Activated T-helper 1 cell treated with Interleukin-2 at 50 U/mL for 16 hours (primary cell): ENCODE results near the gene SLC12A6.
"Not testable (repeated sequence)": the region's sequence is repeated elsewhere in the genome, so short reads cannot be mapped to it uniquely, and the experiment has no call there.

Experiments used
- DNase-seq: peaks from one replicate; pipeline ENCODE4 v3.0.0-alpha.2; 2020; ENCODE audit warnings: low read depth

SLC12A6 gene

GRCh38 chr15:34357653-34358052 is 20.1 kb upstream of the SLC12A6 start:
- no peak for DNase-seq

- DNase-seq = no peak
Observed at GRCh38 chr15:34355241-34355640, 17.7 kb upstream of the SLC12A6 start.

- DNase-seq = no peak
Observed at GRCh38 chr15:34354286-34354685, 16.7 kb upstream of the SLC12A6 start.

- DNase-seq = no peak
Observed at GRCh38 chr15:34353627-34354026, 16.0 kb upstream of the SLC12A6 start.

- DNase-seq = not testable (repeated sequence)
Observed at GRCh38 chr15:34352996-34353395, 15.4 kb upstream of the SLC12A6 start.

GRCh38 chr15:34349769-34350168 is 12.2 kb upstream of the SLC12A6 start:
- DNase-seq = no peak

- no peak for DNase-seq
Observed at GRCh38 chr15:34348735-34349300, 11.2 kb upstream of the SLC12A6 start.

- no peak for DNase-seq
Observed at GRCh38 chr15:34347951-34348638, 10.5 kb upstream of the SLC12A6 start.

- peak; percentile 86 for DNase-seq
Observed at GRCh38 chr15:34342737-34343575, 5.4 kb upstream of the SLC12A6 start, which contains the start of the genes NOP10 and NUTM1. Gene NOP10, minus strand, starts transcription at chr15:34343136. Its CDS starts 63 bp downstream, at chr15:34343073. Gene NUTM1, plus strand, starts transcription at chr15:34343315. Its CDS starts 382 bp downstream, at chr15:34343697.

- DNase-seq = not testable (repeated sequence)
Observed at GRCh38 chr15:34342213-34342736, 4.7 kb upstream of the SLC12A6 start.

GRCh38 chr15:34341381-34342212 is 4.0 kb upstream of the SLC12A6 start:
- no peak for DNase-seq

GRCh38 chr15:34339946-34340345 is 2.4 kb upstream of the SLC12A6 start:
- no peak for DNase-seq

GRCh38 chr15:34338347-34338746 is 766 bp upstream of the SLC12A6 start:
- DNase-seq = no peak

GRCh38 chr15:34336991-34337556 is 507 bp downstream of the SLC12A6 start:
- no peak for DNase-seq

- DNase-seq = no peak
Observed at GRCh38 chr15:34336231-34336990, 1.2 kb downstream of the SLC12A6 start.

- no peak for DNase-seq
Observed at GRCh38 chr15:34335176-34336032, 2.2 kb downstream of the SLC12A6 start.

- no peak for DNase-seq
Observed at GRCh38 chr15:34334672-34335071, 2.9 kb downstream of the SLC12A6 start.

- DNase-seq = no peak
Observed at GRCh38 chr15:34332553-34333120, 4.9 kb downstream of the SLC12A6 start.

GRCh38 chr15:34331809-34332208 is 5.8 kb downstream of the SLC12A6 start:
- DNase-seq = no peak
